ENCODE results near the gene SH3RF3.

Gene SH3RF3

DNA sequence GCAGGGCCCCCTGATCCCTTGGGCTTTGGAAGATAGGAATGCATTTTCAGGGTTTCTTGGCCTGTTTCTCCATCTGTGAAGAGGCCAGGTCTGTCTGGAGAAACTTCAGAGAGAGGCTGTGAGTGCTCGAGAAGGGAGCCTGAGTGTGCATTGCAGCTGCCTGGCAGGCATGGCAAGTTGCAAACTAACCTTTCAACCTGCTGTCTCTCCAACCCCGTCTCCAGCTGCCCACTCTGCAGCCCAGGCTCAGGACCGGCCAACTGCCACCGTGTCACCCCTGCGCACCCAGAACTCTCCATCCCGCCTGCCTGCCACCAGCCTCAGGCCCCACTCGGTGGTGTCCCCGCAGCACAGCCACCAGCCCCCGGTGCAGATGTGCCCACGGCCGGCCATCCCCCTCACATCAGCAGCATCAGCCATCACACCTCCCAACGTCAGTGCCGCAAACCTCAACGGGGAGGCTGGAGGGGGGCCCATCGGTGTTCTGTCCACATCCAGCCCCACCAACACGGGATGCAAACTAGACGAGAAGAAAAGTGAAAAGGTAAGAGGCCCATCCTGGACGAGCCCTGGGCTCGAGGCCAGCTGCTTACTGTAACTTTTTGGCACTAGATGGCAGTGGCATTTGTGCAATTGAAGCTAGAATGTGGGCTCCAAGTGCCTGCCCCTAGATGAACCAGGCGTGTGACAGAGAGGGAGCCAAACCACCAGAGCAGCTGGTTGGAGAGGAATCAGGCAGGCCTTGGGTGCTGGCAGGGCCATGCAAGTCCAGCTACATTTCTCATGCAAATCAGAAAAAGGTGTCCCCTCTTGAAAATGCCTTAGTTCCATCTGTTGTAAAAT is 320.2 kb downstream of the SH3RF3 start:
- no peak overlapping the region for H3K9ac ChIP-seq (ENCODE audit: low read length)
- H2BK12ac ChIP-seq (ENCODE audit: low read length) = no peak overlapping the region
- H3K4me3 ChIP-seq (ENCODE audit: low read depth, low read length) = no peak overlapping the region
- H3K4me2 ChIP-seq (ENCODE audit: low read length) = no peak overlapping the region
- H3K14ac ChIP-seq (ENCODE audit: low read length) = no peak overlapping the region
- no peak overlapping the region for H2AK5ac ChIP-seq (ENCODE audit: low read length)
- no peak overlapping the region for H2BK5ac ChIP-seq (ENCODE audit: low read depth, low read length, poor library complexity)
- no peak overlapping the region for H2BK120ac ChIP-seq (ENCODE audit: insufficient read depth, low read length, poor library complexity)
- no peaks in the 10 kb centered on the region for H3K27me3 ChIP-seq (ENCODE audit: insufficient read depth, low read length)
- H3K27ac ChIP-seq (ENCODE audit: low read depth, low read length) = no peak overlapping the region
- H3K4ac ChIP-seq (ENCODE audit: low read depth, low read length) = no peak overlapping the region
- no peaks in the 10 kb centered on the region for H3K79me2 ChIP-seq (ENCODE audit: control insufficient read depth, insufficient read depth, low read length, poor library complexity)
- peaks cover 5% of the 10 kb centered on the region for H3K9me3 ChIP-seq (ENCODE audit: insufficient read depth, low read depth, low read length)
- H4K91ac ChIP-seq (ENCODE audit: low read depth, low read length) = no peak overlapping the region
- WGBS (ENCODE audit: extremely low coverage, insufficient coverage, insufficient read length) = no CpG with 5 or more reads among the region's 20 CpGs
- H3K4me1 ChIP-seq (ENCODE audit: control insufficient read depth in 1 of 2, insufficient read depth in 2 of 2, low read length in 2 of 2) = no peaks in the 10 kb centered on the region
- no peak overlapping the region for H2AFZ ChIP-seq (ENCODE audit: insufficient read depth, low read length, poor library complexity)
- no peaks in the 10 kb centered on the region for H3K36me3 ChIP-seq (ENCODE audit: control insufficient read depth in 1 of 2, insufficient read depth in 2 of 2, low read length in 2 of 2)
- H3K79me1 ChIP-seq (ENCODE audit: low read length) = no peaks in the 10 kb centered on the region
- peak in 1 of 2 donors; percentile 34 for DNase-seq
- no peak overlapping the region for H4K8ac ChIP-seq (ENCODE audit: low read depth, low read length)
- no peak overlapping the region for H3K23ac ChIP-seq (ENCODE audit: low read length)
- H4K12ac ChIP-seq (ENCODE audit: low read depth, low read length) = no peak overlapping the region
- H3K18ac ChIP-seq (ENCODE audit: low read length) = no peak overlapping the region

DNA sequence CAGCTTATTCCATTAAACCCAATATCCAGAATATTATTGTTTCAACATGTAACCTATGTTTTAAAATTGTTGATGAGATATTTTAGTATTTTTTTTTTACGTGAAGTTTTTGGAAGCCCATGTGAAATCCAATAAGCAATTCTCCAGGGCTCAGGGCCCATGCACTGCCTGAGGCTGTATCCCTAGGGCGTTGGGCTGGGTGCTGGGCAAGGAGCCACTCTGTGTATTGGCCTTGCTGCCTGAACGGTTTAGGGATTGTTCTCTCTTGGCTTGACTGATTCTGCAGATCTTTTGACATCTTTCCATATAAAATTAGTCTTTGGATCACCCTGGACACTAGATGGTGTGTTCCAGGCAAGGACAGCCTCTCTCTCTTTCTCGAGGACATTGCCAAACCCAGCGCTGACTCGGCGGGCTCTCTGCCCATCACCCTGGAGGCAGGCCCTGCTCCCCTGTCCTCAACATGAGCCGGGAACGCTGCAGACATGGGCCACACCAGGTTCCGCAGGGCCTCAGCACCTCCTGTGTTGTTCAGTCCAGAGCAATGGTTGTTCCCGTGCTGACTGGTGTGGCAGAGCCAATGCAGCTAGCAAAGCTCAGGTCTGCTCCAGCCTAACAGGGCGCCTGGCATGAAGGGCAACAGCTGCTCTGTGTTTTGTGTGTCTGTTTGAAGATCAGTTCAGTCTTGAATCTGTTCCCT is 321.7 kb downstream of the SH3RF3 start:
- Histone ChIP-seq H3K27me3 (ENCODE audit: insufficient read depth, low read length) (no peaks in the 10 kb centered on the region), H3K18ac (ENCODE audit: low read length) (no peak overlapping the region), H4K12ac (ENCODE audit: low read depth, low read length) (no peak overlapping the region), H4K91ac (ENCODE audit: low read depth, low read length) (no peak overlapping the region), H3K36me3 (ENCODE audit: control insufficient read depth in 1 of 2, insufficient read depth in 2 of 2, low read length in 2 of 2) (no peaks in the 10 kb centered on the region), H2AK5ac (ENCODE audit: low read length) (no peak overlapping the region), H3K79me1 (ENCODE audit: low read length) (no peaks in the 10 kb centered on the region), H3K4me1 (ENCODE audit: control insufficient read depth in 1 of 2, insufficient read depth in 2 of 2, low read length in 2 of 2) (no peaks in the 10 kb centered on the region), H3K4ac (ENCODE audit: low read depth, low read length) (no peak overlapping the region), H2BK5ac (ENCODE audit: low read depth, low read length, poor library complexity) (no peak overlapping the region), H3K14ac (ENCODE audit: low read length) (no peak overlapping the region), H3K23ac (ENCODE audit: low read length) (no peak overlapping the region), H3K27ac (ENCODE audit: low read depth, low read length) (no peak overlapping the region), H3K4me2 (ENCODE audit: low read length) (no peak overlapping the region), H2BK12ac (ENCODE audit: low read length) (no peak overlapping the region), H2AFZ (ENCODE audit: insufficient read depth, low read length, poor library complexity) (no peak overlapping the region), H3K4me3 (ENCODE audit: low read depth, low read length) (no peak overlapping the region), H3K79me2 (ENCODE audit: control insufficient read depth, insufficient read depth, low read length, poor library complexity) (no peaks in the 10 kb centered on the region), H4K8ac (ENCODE audit: low read depth, low read length) (no peak overlapping the region), H2BK120ac (ENCODE audit: insufficient read depth, low read length, poor library complexity) (no peak overlapping the region), H3K9me3 (ENCODE audit: insufficient read depth, low read depth, low read length) (peaks cover 5% of the 10 kb centered on the region), H3K9ac (ENCODE audit: low read length) (no peak overlapping the region)
- no peak for DNase-seq
- no CpG with 5 or more reads among the region's 12 CpGs for WGBS (ENCODE audit: extremely low coverage, insufficient coverage, insufficient read length)

DNA sequence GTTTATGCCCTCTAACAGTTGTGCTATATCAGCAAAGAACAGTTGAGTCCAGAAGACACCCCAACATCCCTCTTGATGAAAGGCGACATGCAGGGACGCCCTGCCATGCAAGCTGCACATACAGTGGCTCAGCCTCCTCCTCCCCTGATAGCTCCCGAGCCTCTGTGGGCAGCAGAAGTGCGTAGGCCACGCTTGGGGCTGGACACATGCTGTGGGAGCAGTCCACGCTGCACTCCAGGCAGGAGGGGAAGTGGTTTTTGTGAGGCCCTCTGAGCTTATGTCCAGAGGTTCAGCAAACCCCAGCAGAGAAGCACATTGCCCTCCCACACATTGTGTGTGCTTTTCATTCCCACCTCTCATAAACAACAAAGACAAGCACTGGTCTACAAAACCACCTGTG is 322.7 kb downstream of the SH3RF3 start:
- Histone ChIP-seq H3K9me3 (ENCODE audit: insufficient read depth, low read depth, low read length) (peaks cover 2% of the 10 kb centered on the region), H3K36me3 (ENCODE audit: control insufficient read depth in 1 of 2, insufficient read depth in 2 of 2, low read length in 2 of 2) (no peaks in the 10 kb centered on the region), H2BK5ac (ENCODE audit: low read depth, low read length, poor library complexity) (no peak overlapping the region), H2BK12ac (ENCODE audit: low read length) (no peak overlapping the region), H2AFZ (ENCODE audit: insufficient read depth, low read length, poor library complexity) (no peak overlapping the region), H3K14ac (ENCODE audit: low read length) (no peak overlapping the region), H2AK5ac (ENCODE audit: low read length) (no peak overlapping the region), H4K91ac (ENCODE audit: low read depth, low read length) (no peak overlapping the region), H4K8ac (ENCODE audit: low read depth, low read length) (no peak overlapping the region), H3K4ac (ENCODE audit: low read depth, low read length) (no peak overlapping the region), H3K9ac (ENCODE audit: low read length) (no peak overlapping the region), H3K23ac (ENCODE audit: low read length) (no peak overlapping the region), H2BK120ac (ENCODE audit: insufficient read depth, low read length, poor library complexity) (no peak overlapping the region), H3K18ac (ENCODE audit: low read length) (no peak overlapping the region), H3K4me3 (ENCODE audit: low read depth, low read length) (no peak overlapping the region), H4K12ac (ENCODE audit: low read depth, low read length) (no peak overlapping the region), H3K4me2 (ENCODE audit: low read length) (no peak overlapping the region), H3K79me1 (ENCODE audit: low read length) (no peaks in the 10 kb centered on the region), H3K79me2 (ENCODE audit: control insufficient read depth, insufficient read depth, low read length, poor library complexity) (no peaks in the 10 kb centered on the region), H3K27me3 (ENCODE audit: insufficient read depth, low read length) (no peaks in the 10 kb centered on the region), H3K27ac (ENCODE audit: low read depth, low read length) (no peak overlapping the region), H3K4me1 (ENCODE audit: control insufficient read depth in 1 of 2, insufficient read depth in 2 of 2, low read length in 2 of 2) (peaks cover 3 to 7% of the 10 kb centered on the region in 2 experiments)
- no CpG with 5 or more reads among the region's 6 CpGs for WGBS (ENCODE audit: extremely low coverage, insufficient coverage, insufficient read length)
- DNase-seq = no peak

DNA sequence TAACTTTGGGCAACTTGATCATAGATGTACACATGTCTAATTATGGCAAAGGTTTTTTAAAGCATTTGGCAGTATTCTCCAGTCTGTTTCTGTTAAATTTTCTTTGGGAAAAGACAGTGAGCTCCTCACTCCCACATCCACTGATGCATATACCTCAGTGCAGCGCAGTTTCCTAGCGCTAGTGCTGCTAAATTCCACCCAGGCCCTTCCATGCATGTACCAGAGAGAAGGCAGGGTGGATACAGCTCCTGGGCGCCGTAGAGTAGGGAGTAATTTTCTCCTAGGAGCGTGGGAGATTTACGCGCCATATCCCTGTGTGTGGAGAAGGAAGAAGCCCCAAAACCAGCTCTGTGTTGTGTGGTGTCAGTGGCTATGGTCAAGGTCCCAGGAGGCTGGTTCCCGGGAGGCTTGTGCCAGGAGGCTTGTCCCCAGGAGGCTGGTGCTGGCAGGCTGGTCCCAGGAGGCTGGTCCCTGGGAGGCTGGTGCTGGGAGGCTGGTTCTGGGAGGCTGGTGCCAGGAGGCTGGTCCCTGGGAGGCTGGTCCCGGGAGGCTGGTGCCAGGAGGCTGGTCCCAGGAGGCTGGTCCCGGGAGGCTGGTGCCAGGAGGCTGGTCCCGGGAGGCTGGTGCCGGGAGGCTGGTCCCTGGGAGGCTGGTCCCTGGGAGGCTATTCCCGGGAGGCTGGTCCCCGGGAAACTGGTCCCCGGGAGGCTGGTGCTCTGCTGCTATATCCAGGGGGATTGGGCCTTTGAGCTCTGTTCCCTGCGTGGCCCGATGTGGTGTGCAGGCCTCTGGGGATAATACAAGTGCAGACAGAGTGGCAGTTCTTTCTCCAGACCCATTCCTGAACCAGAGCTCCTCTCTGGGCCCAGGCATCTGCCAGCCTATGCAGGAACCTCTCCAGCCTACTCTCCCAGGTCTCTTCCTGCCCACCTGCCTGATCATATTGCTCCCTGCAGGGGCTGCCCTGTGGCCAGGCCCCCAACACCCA is 323.6 kb downstream of the SH3RF3 start:
- H4K12ac ChIP-seq (ENCODE audit: low read depth, low read length) = no peak overlapping the region

More for the DNA sequence above, 323.6 kb downstream of the SH3RF3 start:
- H2BK5ac ChIP-seq (ENCODE audit: low read depth, low read length, poor library complexity) = no peak overlapping the region
- H3K18ac ChIP-seq (ENCODE audit: low read length) = no peak overlapping the region
- no peak overlapping the region for H2BK120ac ChIP-seq (ENCODE audit: insufficient read depth, low read length, poor library complexity)
- no CpG with 5 or more reads among the region's 17 CpGs for WGBS (ENCODE audit: extremely low coverage, insufficient coverage, insufficient read length)
- no peak overlapping the region for H3K27ac ChIP-seq (ENCODE audit: low read depth, low read length)
- no peak for DNase-seq
- peaks cover 4 to 9% of the 10 kb centered on the region in 2 experiments for H3K4me1 ChIP-seq (ENCODE audit: control insufficient read depth in 1 of 2, insufficient read depth in 2 of 2, low read length in 2 of 2)
- H3K4me2 ChIP-seq (ENCODE audit: low read length) = no peak overlapping the region
- no peak overlapping the region for H2AFZ ChIP-seq (ENCODE audit: insufficient read depth, low read length, poor library complexity)
- no peak overlapping the region for H2BK12ac ChIP-seq (ENCODE audit: low read length)
- no peak overlapping the region for H4K8ac ChIP-seq (ENCODE audit: low read depth, low read length)
- H3K27me3 ChIP-seq (ENCODE audit: insufficient read depth, low read length) = no peaks in the 10 kb centered on the region
- H3K14ac ChIP-seq (ENCODE audit: low read length) = no peak overlapping the region
- no peaks in the 10 kb centered on the region for H3K79me2 ChIP-seq (ENCODE audit: control insufficient read depth, insufficient read depth, low read length, poor library complexity)
- H3K9ac ChIP-seq (ENCODE audit: low read length) = no peak overlapping the region
- H4K91ac ChIP-seq (ENCODE audit: low read depth, low read length) = no peak overlapping the region
- H3K9me3 ChIP-seq (ENCODE audit: insufficient read depth, low read depth, low read length) = no peaks in the 10 kb centered on the region
- H3K23ac ChIP-seq (ENCODE audit: low read length) = no peak overlapping the region
- no peaks in the 10 kb centered on the region for H3K79me1 ChIP-seq (ENCODE audit: low read length)
- H2AK5ac ChIP-seq (ENCODE audit: low read length) = no peak overlapping the region
- no peaks in the 10 kb centered on the region for H3K36me3 ChIP-seq (ENCODE audit: control insufficient read depth in 1 of 2, insufficient read depth in 2 of 2, low read length in 2 of 2)
- H3K4me3 ChIP-seq (ENCODE audit: low read depth, low read length) = no peak overlapping the region
- no peak overlapping the region for H3K4ac ChIP-seq (ENCODE audit: low read depth, low read length)

Measured in trophoblast cell (in vitro differentiated cells and primary cell).